ENCODE data around the gene DNAJC1.
"Not testable (repeated sequence)": the region's sequence is repeated elsewhere in the genome, so short reads cannot be mapped to it uniquely, and the experiment has no call there.

DNA sequence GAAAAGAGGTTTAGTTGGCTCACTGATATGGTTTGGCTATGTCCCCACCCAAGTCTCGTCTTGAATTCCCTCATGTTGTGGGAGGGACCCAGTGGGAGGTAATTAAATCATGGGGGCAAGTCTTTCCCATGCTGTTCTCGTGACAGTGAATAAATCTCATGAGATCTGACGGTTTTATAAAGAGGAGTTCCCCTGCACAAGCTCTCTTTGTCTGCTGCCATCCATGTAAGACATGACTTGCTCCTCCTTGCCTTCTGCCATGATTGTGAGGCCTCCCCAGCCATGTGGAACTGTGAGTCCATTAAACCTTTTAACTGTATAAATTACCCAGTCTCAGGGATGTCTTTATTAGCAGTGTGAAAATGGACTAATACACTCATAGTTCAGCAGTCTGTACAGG, 28.7 kb upstream of the DNAJC1 start:
- not testable (repeated sequence) for TF ChIP-seq POLR2AphosphoS5 (IDR thresholded peaks at IDR 0.05)
- TF ChIP-seq, protein P1, sequence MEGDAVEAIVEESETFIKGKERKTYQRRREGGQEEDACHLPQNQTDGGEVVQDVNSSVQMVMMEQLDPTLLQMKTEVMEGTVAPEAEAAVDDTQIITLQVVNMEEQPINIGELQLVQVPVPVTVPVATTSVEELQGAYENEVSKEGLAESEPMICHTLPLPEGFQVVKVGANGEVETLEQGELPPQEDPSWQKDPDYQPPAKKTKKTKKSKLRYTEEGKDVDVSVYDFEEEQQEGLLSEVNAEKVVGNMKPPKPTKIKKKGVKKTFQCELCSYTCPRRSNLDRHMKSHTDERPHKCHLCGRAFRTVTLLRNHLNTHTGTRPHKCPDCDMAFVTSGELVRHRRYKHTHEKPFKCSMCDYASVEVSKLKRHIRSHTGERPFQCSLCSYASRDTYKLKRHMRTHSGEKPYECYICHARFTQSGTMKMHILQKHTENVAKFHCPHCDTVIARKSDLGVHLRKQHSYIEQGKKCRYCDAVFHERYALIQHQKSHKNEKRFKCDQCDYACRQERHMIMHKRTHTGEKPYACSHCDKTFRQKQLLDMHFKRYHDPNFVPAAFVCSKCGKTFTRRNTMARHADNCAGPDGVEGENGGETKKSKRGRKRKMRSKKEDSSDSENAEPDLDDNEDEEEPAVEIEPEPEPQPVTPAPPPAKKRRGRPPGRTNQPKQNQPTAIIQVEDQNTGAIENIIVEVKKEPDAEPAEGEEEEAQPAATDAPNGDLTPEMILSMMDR (IDR thresholded peaks at IDR 0.05), result not testable (repeated sequence)
